GM19467 (cell line): ENCODE data around the gene HES4.
"Not testable (repeated sequence)": the region's sequence is repeated elsewhere in the genome, so short reads cannot be mapped to it uniquely, and the experiment has no call there.

ENCODE experiments used
- ATAC-seq: cut with Tn5 transposase; IDR thresholded peaks from one replicate; pipeline ENCODE4 v1.9.1; 2021; ENCODE audit warnings: mild to moderate bottlenecking, moderate library complexity; ENCODE audit not compliant: unreplicated experiment

Gene HES4

DNA sequence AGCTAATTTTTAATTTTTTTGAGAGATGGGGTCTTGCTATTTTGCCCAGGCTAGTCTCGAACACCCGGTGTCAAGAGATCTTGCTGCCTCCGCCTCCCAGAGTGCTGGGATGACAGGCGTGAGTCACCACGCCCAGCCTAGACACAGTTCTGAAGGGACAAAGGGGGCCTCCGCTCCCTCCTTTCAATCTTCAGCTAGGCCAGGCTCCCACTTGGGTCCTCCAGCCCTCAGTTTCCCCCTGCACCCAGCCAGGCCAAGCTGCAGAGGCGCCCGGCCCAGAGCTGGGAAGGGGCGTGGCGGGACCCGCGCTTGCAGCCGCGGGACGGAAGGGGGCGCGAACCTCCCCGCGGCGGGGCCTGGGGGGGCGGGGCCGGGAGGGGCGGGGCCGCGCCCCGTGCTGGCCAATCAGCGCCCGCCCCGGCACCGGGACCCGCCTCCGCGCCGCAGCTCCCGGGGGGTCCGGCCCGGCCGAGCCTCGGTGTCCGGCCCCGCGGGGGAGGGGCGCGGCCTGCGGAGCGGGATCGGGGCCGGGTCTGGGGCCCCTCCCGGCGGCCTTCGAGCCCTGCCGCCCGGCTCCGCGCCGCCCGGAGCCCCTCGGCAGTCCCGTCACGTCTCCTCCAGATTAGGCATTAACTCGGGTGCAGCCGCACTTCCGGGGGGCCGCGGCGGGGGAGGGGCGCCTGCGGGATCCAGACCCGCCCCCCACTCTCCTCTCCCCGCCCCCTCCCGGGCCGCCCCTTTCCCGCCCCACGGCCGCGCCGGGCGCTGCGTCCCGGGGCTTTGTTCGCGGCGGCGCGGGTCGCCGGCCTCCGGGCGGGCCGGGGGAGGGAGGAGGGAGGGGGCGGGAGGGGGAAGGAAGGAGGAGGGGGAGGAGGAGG, 19.5 kb upstream of the HES4 start:
- ATAC-seq: peak; percentile 62

DNA sequence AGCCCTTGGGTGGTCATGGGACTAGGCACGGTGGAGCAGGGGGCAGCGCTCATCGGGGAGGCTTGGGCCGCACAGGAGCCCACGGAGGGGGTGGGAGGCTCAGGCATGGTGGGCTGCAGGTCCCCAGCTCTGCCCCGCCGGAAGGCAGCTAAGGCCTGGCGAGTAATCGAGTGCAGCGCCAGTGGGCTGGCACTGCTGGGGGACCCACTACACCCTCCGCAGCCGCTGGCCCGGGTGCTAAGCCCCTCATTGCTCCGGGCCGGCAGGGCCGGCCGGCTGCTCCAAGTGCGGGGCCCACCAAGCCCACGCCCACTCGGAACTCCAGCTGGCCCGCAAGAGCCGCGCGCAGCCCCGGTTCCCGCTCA, 18.4 kb upstream of the HES4 start:
- ATAC-seq: not testable (repeated sequence)

DNA sequence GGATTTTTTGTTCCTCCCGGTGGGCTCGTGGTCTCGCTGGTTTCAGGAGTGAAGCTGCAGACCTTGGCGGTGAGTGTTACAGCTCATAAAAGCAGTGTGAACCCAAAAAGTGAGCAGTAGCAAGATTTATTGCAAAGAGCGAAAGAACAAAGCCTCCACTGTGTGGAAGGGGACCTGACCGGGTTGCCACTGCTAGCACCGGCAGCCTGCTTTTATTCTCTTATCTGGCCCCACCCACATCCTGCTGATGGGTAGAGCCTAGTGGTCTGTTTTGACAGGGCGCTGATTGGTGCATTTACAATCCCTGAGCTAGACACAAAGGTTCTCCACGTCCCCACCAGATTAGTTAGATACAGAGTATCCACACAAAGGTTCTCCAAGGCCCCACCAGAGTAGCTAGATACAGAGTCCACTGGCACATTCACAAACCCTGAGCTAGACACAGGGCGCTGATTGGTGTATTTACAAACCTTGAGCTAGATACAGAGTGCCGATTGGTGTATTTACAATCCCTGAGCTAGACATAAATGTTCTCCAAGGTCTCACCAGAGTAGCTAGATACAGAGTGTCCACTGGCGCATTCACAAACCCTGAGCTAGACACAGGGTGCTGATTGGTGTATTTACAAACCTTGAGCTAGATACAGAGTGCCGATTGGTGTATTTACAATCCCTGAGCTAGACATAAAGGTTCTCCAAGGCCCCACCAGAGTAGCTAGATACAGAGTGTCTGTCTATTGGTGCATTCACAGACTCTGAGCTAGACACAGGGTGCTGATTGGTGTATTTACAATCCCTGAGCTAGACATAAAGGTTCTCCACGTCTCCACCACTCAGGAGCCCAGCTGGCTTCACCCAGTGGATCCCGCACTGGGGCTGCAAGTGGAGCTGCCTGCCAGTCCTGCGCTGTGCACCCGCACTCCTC, 17.8 kb upstream of the HES4 start:
- ATAC-seq: not testable (repeated sequence)

DNA sequence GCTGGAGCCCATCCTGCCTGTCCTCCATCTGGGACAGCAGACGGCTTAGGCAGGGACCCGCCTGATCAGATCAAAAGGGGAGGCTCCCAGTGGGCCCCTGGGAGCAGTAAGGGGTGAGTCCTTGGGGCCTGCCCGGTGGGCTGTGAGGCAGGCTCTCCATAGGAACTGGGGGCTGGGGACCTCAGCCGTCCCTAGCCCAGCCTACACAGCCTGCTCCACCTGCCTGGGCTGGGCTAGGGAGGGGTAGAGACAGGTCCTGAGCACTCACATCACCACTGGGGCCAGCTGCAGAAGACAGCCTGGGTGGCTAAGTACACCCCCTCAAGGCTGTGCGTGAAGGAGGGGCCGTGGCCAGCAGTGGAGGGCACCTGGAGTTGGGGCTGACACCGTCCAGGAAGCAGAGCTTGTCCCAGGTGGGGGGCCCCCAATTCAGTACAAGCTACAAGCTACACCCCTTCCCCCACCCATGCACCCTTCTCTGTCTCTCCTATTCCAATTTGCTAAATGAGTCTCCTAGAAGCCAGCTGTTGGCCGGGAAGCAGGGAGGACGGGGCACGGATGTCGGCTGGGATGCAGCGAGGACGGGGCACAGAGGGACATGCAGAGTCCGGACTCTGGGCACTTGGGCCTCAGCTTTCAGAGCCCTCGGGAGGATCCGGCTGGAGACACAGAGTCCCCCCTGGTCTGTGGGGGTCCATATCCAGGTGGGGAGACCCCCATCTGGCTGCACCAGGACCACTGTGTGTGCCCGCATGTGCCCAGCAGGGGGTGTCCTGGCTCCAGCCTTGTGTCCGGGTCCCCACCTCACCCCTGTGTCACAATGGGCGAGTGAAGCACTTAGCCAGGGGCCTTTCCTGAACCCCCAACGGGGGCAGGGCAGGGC, 15.1 kb upstream of the HES4 start:
- ATAC-seq: no peak

DNA sequence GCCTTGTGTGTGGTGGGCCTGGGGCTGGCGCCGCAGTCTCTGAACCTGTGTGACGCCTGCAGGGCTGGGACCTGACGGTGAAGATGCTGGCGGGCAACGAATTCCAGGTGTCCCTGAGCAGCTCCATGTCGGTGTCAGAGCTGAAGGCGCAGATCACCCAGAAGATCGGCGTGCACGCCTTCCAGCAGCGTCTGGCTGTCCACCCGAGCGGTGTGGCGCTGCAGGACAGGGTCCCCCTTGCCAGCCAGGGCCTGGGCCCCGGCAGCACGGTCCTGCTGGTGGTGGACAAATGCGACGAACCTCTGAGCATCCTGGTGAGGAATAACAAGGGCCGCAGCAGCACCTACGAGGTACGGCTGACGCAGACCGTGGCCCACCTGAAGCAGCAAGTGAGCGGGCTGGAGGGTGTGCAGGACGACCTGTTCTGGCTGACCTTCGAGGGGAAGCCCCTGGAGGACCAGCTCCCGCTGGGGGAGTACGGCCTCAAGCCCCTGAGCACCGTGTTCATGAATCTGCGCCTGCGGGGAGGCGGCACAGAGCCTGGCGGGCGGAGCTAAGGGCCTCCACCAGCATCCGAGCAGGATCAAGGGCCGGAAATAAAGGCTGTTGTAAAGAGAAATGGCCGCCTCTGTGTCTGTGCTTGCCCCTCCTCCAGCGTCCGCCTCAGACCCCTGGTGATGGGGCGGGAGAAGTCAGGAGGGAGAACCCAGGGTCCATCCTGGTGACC, 14.2 kb upstream of the HES4 start:
- ATAC-seq: no peak

DNA sequence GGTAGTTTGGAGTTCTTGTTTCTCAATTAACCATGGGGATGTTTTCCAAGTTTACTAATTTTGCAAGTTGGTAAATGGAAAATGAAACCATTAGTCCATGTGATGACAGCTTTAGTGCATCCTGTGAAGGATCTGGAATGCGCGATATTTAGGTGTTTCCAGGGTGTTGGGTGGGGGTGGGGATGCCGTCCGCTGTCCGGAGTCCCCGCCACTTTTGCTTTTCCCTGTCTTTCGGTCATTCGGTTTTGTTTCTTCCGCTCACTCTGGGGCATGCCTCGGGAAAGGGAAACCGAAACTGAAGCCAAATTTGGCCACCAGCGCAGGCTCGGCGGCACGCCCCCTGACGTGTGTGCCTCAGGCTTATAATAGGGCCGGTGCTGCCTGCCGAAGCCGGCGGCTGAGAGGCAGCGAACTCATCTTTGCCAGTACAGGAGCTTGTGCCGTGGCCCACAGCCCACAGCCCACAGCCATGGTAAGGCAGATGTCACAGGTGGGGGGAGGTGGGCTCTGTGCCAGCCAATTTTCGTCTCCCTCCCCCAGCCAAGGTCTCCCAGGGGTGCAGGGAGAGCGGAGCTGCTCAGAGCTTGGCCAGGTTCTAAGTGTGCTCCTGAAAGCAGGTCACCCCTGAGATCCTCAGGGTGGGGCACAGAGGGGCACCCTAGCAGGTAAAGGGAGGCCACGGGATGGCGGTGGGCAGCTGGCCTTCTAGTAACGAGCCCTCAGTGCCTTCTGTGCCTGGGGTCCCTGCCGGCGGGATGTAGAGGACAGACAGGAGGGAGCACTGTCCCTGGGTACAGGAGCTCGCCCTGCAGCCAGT, 13.4 kb upstream of the HES4 start, which contains the start of gene ISG15:
Gene ISG15, plus strand, starts transcription at position 393 of the 817 bp plus-strand sequence. Its CDS starts 77 bp downstream, at position 470.
- ATAC-seq: peak; percentile 73

DNA sequence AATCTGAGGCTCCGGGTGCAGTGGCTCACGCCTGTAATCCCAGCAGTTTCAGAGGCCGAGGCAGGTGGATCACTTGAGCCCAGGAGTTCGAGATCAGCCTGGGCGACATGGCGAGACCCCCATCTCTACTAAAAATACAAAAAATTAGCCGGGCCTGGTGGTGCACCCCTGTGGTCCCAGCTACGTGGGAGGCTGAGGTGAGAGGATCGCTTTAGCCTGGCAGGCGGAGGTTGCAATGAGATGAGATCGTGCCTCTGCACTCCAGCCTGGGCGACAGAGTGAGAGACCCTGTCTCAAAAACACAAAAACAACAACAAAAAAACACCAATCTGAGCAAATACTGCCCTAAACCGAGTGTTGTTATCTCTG, 12.8 kb upstream of the HES4 start:
- ATAC-seq: not testable (repeated sequence)

DNA sequence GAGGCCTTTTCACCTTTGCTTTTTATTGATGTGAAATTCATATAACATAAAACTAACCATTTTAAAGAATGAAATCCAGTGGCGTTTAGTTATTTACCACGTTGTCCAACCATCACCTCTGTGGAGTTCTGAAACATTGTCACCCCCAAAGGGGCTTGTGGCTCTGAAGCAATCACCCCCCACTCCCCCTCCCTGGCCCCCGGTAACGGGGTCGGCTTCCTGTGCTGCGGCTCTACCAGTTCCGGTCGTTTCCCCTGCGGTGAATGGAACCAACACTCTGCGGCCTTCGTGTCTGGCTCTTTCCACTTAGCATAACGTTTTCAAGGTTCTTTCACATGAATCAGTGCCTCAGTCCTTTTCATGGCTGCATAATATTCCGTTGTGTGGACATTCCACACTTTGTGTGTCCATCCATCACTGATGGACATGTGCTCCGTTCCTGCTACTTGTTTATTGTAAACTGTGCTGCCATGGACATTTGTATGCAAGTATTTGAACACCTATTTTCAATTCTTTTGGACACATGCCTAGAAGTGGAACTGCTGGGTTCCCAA, 11.6 kb upstream of the HES4 start:
- no peak for ATAC-seq

DNA sequence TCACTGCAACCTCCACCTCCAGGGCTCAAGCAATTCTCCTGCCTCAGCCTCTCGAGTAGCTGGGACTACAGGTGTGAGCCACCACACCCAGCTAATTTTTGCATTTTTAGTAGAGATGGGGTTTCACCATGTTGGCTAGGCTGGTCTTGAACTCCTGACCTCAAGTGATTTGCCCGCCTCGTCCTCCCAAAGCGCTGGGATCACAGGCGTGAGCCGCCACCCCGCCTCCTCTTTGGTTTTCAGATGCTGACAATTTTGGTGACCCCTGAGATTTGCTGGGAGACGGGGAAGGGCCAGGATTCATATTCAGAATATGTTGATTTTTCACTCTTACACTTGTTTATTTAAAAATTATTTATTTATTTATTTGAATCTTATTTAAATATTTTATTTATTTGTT, 10.2 kb upstream of the HES4 start:
- ATAC-seq: not testable (repeated sequence)

DNA sequence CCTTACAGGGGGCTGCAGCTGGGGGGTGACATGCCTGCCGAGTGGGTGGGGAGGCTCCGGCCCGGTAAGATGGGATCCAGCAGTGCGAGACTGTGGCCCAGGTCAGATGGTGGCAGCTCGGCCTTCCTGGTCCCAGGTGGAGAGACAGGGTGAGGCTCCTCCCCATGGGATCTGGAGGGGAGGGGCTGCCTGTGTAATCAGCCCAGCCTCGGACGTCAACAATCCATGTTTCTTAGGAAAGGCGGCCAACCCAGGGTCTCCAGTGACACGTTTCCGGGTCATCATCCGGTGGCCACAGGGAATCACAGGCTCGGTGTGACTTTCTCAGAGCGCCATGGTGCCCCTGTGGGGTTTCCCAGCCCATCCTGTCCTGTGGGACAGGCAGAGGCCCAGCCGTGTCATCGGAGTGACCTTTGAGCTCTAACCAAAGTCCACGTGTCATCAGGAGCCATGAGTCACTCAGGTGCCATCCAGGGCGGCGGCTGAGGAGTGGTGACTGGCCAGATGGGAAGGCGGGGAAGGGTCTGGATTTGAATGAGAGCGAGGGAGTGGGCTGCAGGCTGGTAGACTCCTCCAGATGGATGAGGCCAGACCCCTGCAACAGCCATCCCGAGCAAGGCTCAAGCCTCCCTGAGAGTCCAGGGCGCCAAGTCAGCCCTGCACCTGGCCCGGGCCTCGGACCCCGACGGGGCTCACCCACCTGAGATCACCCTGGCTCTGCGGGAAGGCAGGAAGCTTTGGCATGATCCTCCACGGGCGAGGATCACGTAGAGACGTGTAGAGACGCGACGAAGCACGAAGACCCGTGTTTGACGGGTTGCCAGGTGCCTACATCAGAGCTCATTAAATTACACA, 6.6 kb upstream of the HES4 start:
- ATAC-seq: no peak

DNA sequence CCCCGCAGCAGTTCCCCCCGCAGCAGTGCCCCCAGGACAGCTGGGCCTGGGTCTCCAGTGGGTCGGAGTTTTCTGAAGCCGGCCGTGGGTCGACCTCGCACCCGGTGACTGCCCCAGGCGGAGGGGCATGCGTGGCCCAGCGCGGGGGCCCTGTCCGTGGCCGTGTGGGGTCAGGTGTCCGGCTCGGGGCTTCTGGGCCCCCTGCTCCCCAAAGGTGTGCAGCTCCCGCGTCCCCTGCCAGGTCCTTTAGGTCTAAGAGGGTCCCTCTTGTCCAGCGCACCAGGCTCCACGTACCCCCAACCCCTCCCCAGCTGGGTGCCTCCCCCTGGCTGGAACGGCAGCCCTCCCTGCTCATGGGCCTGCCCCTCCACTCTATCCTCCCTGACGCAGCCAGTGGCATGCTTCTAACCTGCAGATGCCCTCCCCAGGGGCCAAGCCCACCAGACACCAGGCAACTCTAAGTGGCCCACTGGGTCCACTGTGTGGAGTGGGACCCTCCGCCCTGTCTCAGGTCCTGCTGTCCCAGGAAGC, 5.9 kb upstream of the HES4 start:
- ATAC-seq: no peak

DNA sequence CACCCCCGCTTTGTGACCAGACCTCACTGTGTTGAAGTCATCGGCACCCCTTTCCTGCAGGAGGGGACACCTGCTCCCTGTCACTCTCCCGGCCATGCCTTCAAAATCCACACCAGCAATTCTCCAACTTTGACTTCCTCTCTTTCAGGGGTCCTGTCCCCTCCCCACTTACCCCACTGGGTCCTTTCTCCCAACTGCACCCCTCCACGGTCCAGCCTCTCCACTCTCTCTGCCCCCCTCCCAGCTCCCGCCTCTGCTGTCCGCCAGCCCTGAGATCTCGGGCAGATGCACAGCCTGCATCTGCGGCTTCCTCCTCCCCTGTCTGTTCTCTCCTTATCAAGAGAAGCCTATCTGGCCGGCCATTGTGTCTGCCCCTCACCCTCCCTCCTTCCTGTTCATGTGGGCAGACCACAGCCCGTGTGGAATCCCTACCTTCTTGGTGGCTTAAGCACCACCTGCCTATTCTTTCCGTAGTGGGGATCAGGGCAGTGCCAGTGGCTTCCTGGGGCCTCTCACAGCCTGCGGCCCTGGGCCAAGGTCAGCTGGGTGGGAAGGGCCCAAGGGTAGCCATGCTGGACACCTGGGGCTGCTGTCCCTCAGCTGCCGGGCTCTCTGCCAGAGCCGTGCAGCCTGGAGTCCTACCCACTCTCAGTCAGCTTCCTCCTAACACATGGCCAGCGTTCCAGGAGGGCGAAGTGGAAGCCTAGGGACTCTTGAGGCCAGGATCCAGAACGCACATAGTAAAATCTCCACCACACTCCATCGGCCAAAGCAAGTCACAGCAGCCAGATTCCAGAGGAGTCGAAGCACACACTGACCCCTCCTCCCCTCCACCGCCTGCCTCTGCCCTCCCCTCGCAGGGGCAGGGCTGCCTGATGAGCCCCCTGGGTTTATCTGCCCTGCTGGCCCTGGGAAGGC, 5.1 kb upstream of the HES4 start:
- no peak for ATAC-seq

DNA sequence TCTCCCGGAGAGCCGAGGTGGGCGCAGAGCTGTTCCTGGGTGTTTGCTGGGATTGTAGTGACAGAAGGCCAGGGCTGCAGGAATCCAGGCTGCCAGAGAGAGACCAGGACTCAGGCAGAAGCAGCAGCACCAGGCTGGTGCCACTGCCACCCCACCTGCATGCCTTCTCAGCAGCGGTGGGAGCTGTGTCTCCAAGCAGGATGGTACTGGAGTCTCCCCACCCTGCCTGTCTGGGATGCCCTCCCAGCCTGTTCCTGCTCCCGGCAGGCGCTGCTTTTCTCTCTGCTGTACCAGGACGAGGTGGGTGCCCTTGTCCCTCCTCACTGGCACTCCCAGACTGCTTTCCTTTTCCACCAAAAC, 4.5 kb upstream of the HES4 start:
- ATAC-seq: no peak

DNA sequence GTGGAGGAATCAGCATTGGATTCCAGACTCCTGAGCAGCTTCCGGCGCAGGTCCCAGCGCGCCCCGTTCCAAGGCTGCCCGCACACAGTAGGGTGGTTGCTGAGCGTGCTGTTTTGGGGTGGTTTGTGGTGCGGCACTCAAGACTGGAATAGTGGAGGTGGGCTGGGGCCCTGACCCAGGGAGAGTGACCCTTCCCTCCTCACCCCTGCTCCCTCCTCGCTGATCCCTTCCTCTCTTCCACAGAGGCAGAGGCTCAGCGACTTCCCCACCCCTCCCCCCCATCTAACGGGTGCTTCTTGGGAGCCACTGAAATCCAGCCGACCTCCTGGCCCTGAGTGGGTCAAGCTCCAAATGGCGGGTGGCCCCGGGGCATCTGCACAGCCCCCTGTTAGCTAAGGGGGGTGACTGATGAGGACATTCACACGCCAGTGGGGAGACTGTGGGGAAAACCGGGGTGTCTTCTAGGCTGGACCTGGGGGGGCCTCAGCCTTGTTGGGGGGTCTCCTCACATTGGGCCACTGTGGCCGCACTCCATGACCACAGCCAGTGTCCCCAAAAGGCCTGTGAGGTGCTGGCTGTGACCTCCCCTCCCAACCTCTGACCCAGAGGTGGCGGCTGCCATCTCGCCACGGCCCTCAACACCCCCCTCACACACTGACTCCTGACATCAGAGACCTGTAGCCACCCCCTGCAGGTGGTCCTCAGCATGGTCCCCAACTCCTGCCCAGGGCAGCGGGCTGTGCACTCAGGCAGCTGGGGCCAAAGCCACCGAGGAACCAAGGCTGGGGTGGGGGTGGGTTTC, 3.9 kb upstream of the HES4 start:
- ATAC-seq: no peak

DNA sequence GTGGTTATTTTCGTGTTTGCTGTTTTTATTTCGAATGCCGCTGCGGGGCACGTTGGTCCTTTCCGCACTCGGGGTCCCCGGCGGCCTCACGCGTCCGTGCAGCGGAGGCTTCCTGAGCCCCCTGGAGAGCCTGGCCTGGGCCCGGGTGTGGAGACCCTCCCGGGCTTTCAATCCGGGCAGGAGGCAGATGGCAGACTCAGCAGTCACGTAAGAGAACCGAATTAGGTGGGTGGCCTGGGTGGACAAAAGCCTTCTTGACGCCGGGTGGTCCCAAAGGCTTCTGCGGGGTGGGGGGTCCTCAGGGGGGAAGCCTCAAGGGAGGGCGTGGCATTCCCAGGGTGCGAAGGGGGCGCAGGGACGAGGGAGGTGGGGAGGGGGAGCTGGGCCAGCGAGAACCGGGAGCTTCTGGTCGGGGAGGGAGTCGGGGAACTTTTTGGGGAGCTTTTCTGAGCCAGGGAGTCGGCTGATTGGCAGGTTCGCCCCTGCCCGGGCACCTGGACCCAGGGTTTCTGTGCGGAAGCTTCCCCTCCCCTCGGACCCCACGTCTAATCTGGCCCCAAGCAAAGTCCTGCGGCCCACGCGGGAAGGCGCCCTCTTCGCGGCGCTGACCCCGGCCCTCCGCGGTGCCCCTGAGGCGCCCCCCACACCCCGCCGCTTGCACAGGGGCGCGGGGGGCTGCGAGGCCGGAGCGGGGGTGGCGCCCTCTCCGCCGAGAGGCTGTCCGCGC, 1.3 kb upstream of the HES4 start:
- ATAC-seq: no peak
